Measurements from ENCODE around the gene EIF3D. TPM values are rescaled to one million over a fixed set of nuclear protein-coding genes. Genes with fewer than 3 reads are reported as not detected.

Gene EIF3D
- total and polyA plus RNA-seq, 2 of the 13 experiments (the other 11 are each of a cell fraction or from before 2014, with no cell fraction given): 118 to 274 TPM

GRCh38 chr22:36470162-36470993 lies 58.6 kb downstream of the EIF3D start (continued):
- TF ChIP-seq ZBTB26 (CRISPR knock-in tag; IDR thresholded peaks at IDR 0.05; ENCODE audit: borderline replicate concordance) (0 out of 2 replicates have a peak, but pooled peaks have one; percentile 43), ZNF350 (CRISPR knock-in tag; IDR thresholded peaks at IDR 0.05; ENCODE audit: borderline replicate concordance, low read depth) (0 out of 2 replicates have a peak, but pooled peaks have one; percentile 47), ZNF772 (CRISPR knock-in tag; IDR thresholded peaks at IDR 0.05) (no peak), SMC3 (IDR thresholded peaks at IDR 0.05; ENCODE audit: low read length) (peak; percentile 91), PHF5A (CRISPR knock-in tag; IDR thresholded peaks at IDR 0.05; ENCODE audit: low read depth, unreplicated experiment) (no peak), E2F1 (CRISPR knock-in tag; IDR thresholded peaks at IDR 0.05) (no peak), ZNF292 (CRISPR knock-in tag; IDR thresholded peaks at IDR 0.05; ENCODE audit: borderline replicate concordance, low read depth) (no peak), ONECUT2 (CRISPR knock-in tag; IDR thresholded peaks at IDR 0.05) (no peak), SNAPC2 (CRISPR knock-in tag; IDR thresholded peaks at IDR 0.05) (0 out of 2 replicates have a peak, but pooled peaks have one; percentile 39), FOSL1 (CRISPR knock-in tag; IDR thresholded peaks at IDR 0.05; ENCODE audit: borderline replicate concordance) (no peak), ZNF574 (CRISPR knock-in tag; IDR thresholded peaks at IDR 0.05) (0 out of 2 replicates have a peak, but pooled peaks have one; percentile 22), ZNF354B (CRISPR knock-in tag; IDR thresholded peaks at IDR 0.05) (0 out of 2 replicates have a peak, but pooled peaks have one; percentile 67), YEATS2 (CRISPR knock-in tag; IDR thresholded peaks at IDR 0.05; ENCODE audit: borderline replicate concordance) (no peak; the same call in 1 of the 2 replicates), ZNF138 (CRISPR knock-in tag; IDR thresholded peaks at IDR 0.05; ENCODE audit: low read depth) (no peak), RFXAP (CRISPR knock-in tag; IDR thresholded peaks at IDR 0.05; ENCODE audit: borderline replicate concordance) (peak; percentile 38; the same call in 1 of the 2 replicates), CBX5 (CRISPR knock-in tag; IDR thresholded peaks at IDR 0.05; ENCODE audit: borderline replicate concordance) (peak; percentile 54; the same call in 1 of the 2 replicates), GABPB1 (CRISPR knock-in tag; IDR thresholded peaks at IDR 0.05) (peak; percentile 31; the same call in 1 of the 2 replicates), GATAD1 (CRISPR knock-in tag; IDR thresholded peaks at IDR 0.05) (peak; percentile 56), ZMYM4 (CRISPR knock-in tag; IDR thresholded peaks at IDR 0.05) (peak; percentile 38; the same call in 1 of the 2 replicates), ZNF460 (CRISPR knock-in tag; IDR thresholded peaks at IDR 0.05; ENCODE audit: borderline replicate concordance) (no peak), FOXJ3 (CRISPR knock-in tag; IDR thresholded peaks at IDR 0.05; ENCODE audit: borderline replicate concordance) (no peak), MYNN (CRISPR knock-in tag; IDR thresholded peaks at IDR 0.05; ENCODE audit: low read depth) (no peak), TIGD3 (CRISPR knock-in tag; IDR thresholded peaks at IDR 0.05; ENCODE audit: borderline replicate concordance) (no peak)
